SK-N-SH (cell line): ENCODE measurements around the gene TMEM179B.

ENCODE experiments used
- CTCF ChIP-seq: fragments of 200-600 bp; sonication (generic); IDR thresholded peaks from 2 replicates; pipeline ENCODE4 v1.6.1; 2017; ENCODE audit warnings: antibody characterized with exemption, mild to moderate bottlenecking, moderate library complexity
- MAX ChIP-seq: IDR thresholded peaks from 2 replicates; pipeline ENCODE4 v1.4.0; 2012; ENCODE audit warnings: low read depth
- POLR2AphosphoS5 ChIP-seq: IDR thresholded peaks from 2 replicates; pipeline ENCODE4 v1.6.1; 2012; ENCODE audit warnings: low read depth, low read length

- TF ChIP-seq CTCF (no peak), MAX (no peak), POLR2AphosphoS5 (no peak)
Observed at GRCh38 chr11:62757846-62758788, 29.1 kb upstream of the TMEM179B start.
